Testis (tissue), 3 donors: ENCODE measurements around the gene HHATL. TPM values are rescaled to one million over a fixed set of nuclear protein-coding genes. Genes with fewer than 3 reads are reported as not detected.

Experiments
- DNase-seq: peaks from one replicate; pipeline ENCODE4 v3.0.0-alpha.2; 2019
- H3K27ac ChIP-seq, 2 donors: fragments of 200-600 bp; sonication (generic); one replicate each; pipeline ENCODE4 v1.5.1; 2019
- H3K27me3 ChIP-seq: fragments of 200-600 bp; sonication (generic); one replicate; pipeline ENCODE4 v1.5.1; 2019
- H3K36me3 ChIP-seq: fragments of 200-600 bp; sonication (generic); one replicate; pipeline ENCODE4 v1.5.1; 2017; ENCODE audit warnings: low read depth; ENCODE audit errors: missing control alignments
- H3K4me1 ChIP-seq: fragments of 200-600 bp; sonication (generic); one replicate; pipeline ENCODE4 v1.5.1; 2019
- H3K4me3 ChIP-seq, 2 donors: fragments of 200-600 bp; sonication (generic); one replicate each; pipeline ENCODE4 v1.5.1; 2017 to 2019
- H3K9me3 ChIP-seq: fragments of 200-600 bp; sonication (generic); one replicate; pipeline ENCODE4 v1.5.1; 2017
- POLR2A ChIP-seq: fragments of 450-650 bp; IDR thresholded peaks from one replicate; pipeline ENCODE4 v1.6.1; 2017; ENCODE audit warnings: antibody characterized with exemption, mild to moderate bottlenecking, moderate library complexity
- WGBS, 2 donors: methylation state at CpG; one replicate each; pipeline ENCODE4 v1.1.5; 2018; 5-methylcytosine and 5-hydroxymethylcytosine counted together
- intact Hi-C: fragments of 100-400 bp; cut with DNase I; formaldehyde crosslinking; loops from one replicate; pipeline ENCODE4 v1.15.1; 2023; ENCODE audit warnings: low total_unique reads
- polyA plus RNA-seq: library from polyadenylated mRNA; stranded (reverse); fragments of 350-450 nt; fragmentation: Illumina TruSeq; extraction: RNeasy Lipid Tissue Mini Kit (QIAGEN cat#74804); gene quantifications from one replicate; pipeline ENCODE4 v1.2.3, GENCODE V29; 2014; ENCODE audit warnings: low read depth, low replicate concordance; ENCODE audit not compliant: insufficient read depth
- total RNA-seq, 2 donors: library from RNA; depleted of rRNA; stranded (reverse); fragments of >200 nt; gene quantifications; one replicate each; pipeline ENCODE4 v1.2.3, GENCODE V29; 2016
- TF ChIP-seq, protein P1 (sequence below), 3 experiments: fragments of 450-650 bp in 2 of 3; fragments of 200-600 bp in 1 of 3; sonication (generic) in 1 of 3; IDR thresholded peaks; one replicate each; pipeline ENCODE4 v1.5.1; 2016 to 2019; ENCODE audit warnings: antibody characterized with exemption in 3 of 3, mild to moderate bottlenecking in 2 of 3, moderate library complexity in 1 of 3

Gene HHATL
- total and polyA plus RNA-seq, 3 donors from 2014 or later, result 6.1 to 7.2 (median 6.4) TPM

DNA sequence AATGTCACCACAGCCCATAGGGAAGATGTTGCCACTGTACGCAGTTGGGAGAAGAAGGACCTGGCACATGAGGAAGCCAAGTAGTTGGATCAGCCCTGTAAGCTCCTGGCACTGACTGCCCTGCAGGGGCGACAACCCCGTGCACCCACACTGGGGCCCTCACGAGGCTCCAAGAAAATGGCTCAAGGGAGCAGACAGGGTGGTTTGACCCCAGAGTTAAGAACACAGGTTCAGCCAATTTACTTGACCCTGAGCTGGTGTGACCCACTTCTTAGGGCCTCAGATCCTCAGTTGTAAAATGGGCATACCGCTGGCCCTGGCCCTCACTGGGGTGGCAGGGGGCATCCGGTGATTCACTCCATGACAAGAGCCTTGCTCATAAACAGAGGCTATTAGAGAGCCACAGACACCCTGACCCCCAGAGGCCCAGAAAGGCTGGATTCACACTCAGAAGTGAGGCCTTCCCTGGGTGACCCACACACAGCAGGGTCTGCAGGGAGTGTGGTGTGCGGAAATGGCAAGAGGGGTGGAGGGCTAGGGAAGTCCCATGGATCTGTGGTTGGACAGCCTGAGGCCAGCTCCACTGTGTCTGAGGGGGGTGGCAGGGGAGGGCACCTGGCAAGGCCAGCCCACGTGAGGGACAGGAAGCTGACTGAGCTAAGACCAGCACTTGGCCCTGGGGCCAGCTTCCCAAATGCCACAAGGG, 1.7 kb upstream of the HHATL start:
- no peak for DNase-seq
- intact Hi-C loops, result no loop called here
- no peak overlapping the region for H3K4me3 ChIP-seq
- H3K36me3 ChIP-seq, result no peaks in the 10 kb centered on the region
- H3K27me3 ChIP-seq, result no peaks in the 10 kb centered on the region
- no peak overlapping the region for H3K27ac ChIP-seq
- 84 to 92% methylated on average over 7 to 8 of the region's 8 CpGs for WGBS, 2 donors
- H3K9me3 ChIP-seq, result no peaks in the 10 kb centered on the region
- H3K4me1 ChIP-seq, result peaks cover 10% of the 10 kb centered on the region
- TF ChIP-seq, protein P1, sequence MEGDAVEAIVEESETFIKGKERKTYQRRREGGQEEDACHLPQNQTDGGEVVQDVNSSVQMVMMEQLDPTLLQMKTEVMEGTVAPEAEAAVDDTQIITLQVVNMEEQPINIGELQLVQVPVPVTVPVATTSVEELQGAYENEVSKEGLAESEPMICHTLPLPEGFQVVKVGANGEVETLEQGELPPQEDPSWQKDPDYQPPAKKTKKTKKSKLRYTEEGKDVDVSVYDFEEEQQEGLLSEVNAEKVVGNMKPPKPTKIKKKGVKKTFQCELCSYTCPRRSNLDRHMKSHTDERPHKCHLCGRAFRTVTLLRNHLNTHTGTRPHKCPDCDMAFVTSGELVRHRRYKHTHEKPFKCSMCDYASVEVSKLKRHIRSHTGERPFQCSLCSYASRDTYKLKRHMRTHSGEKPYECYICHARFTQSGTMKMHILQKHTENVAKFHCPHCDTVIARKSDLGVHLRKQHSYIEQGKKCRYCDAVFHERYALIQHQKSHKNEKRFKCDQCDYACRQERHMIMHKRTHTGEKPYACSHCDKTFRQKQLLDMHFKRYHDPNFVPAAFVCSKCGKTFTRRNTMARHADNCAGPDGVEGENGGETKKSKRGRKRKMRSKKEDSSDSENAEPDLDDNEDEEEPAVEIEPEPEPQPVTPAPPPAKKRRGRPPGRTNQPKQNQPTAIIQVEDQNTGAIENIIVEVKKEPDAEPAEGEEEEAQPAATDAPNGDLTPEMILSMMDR (IDR thresholded peaks at IDR 0.05), result no peak
- no peak for TF ChIP-seq POLR2A

DNA sequence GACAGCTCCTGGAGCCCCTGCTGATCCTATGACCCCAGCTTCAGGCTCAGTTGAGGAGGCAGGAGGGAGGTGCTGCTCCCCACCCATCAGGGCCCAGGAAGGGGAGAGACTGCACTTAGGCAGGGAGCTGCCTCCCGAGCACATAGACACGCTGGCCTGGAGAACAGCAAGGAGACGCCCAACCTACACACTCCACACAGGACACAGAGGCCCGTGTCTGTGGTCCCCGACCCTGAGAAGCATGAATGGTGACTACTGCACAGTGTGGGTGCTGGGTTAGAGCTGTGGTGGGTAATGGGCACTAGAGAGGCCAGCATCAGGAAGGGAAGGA, 1.1 kb upstream of the HHATL start:
- intact Hi-C loops, result no loop called here
- peaks cover 10% of the 10 kb centered on the region for H3K4me1 ChIP-seq
- H3K36me3 ChIP-seq, result no peaks in the 10 kb centered on the region
- no peak for TF ChIP-seq POLR2A
- TF ChIP-seq, protein P1 (IDR thresholded peaks at IDR 0.05), result no peak
- no peak for DNase-seq
- WGBS, 2 donors, result 84 to 91% methylated on average over 4 to 5 of the region's 5 CpGs
- H3K9me3 ChIP-seq, result no peaks in the 10 kb centered on the region
- H3K4me3 ChIP-seq, result no peak overlapping the region
- no peak overlapping the region for H3K27ac ChIP-seq
- H3K27me3 ChIP-seq, result no peaks in the 10 kb centered on the region

DNA sequence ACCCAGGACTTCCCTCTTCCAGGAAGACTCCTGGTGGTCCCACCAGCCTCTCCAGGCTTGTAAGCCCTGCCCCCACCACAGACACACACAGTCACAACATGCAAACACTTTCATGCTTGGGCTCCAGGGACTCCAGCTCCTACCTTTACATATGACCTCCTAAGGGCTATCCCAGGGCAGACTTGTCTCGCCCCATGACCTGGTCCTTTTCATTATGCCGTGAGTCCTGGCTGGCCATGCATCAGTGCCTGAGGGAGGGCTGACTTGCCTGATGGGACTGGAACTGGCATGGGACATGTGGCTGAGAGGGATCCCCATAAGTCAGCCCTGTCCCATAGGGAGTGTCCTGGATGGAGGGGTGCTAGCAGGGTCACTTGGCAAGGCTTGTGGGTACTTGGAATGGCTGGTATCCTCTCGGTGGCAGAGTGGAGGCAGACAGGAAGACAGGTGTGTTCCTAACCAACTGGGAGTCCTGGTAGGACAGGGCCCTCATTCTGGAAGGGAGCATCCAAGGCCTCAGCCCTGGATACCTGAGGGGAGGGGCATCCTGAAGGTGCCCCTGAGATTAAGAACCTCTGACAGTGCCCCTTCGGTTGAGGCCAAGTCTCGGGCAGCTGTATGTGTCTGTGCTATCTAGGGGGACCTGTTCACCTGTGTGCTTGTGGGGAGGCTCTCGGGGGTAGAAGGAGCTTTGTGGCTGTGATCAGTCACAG, 540 bp upstream of the HHATL start:
- Histone ChIP-seq H3K4me1 (peaks cover 10% of the 10 kb centered on the region), H3K27ac (no peak overlapping the region), H3K36me3 (no peaks in the 10 kb centered on the region), H3K4me3 (no peak overlapping the region), H3K27me3 (no peaks in the 10 kb centered on the region), H3K9me3 (no peaks in the 10 kb centered on the region)
- no peak for DNase-seq
- 86 to 91% methylated on average over 3 to 6 of the region's 6 CpGs for WGBS, 2 donors
- TF ChIP-seq POLR2A, result no peak
- TF ChIP-seq, protein P1 (IDR thresholded peaks at IDR 0.05), result no peak
- intact Hi-C loops, result no loop called here

DNA sequence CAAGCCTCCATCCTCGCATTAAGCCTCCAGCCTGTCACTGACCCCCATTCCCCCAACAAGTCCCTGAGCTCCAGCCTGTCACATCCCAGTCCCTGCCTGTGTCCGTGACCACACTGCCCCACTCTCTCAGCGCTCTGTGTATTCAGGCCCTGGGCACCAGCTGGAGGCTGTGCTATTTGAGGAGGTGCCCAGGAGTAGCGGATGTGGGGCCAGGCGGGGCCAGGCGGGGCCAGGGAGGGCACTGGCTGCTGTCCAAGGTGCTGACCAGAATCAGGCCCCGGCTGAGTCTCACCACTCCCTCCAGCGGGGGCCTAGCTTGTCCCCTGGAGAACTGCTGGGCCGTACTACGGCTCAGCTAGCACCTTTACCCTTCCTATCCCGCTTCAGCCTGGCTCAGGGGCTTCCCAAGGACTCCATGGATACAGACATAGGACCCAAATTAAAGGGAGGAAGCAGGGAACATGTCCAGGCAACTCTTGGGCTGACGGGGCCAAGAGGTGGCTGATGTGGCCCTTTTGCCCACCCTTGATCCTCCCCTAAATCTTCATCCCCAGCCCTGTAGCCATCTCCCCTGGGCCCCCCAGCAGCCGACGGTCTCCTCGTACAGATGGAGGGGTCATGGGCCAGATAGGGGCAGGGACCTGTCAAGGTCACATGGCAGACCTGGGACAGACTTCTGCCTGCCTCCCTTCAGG, 1.1 kb downstream of the HHATL start:
- no peak overlapping the region for H3K4me3 ChIP-seq
- no peak for TF ChIP-seq POLR2A
- TF ChIP-seq, protein P1 (IDR thresholded peaks at IDR 0.05), result no peak
- WGBS, 2 donors, result 55 to 60% methylated on average over 13 to 14 of the region's 15 CpGs
- H3K9me3 ChIP-seq, result no peaks in the 10 kb centered on the region
- H3K27me3 ChIP-seq, result no peaks in the 10 kb centered on the region
- peaks cover 10% of the 10 kb centered on the region for H3K4me1 ChIP-seq
- DNase-seq, result peak; percentile 60
- intact Hi-C loops, result no loop called here
- no peaks in the 10 kb centered on the region for H3K36me3 ChIP-seq
- H3K27ac ChIP-seq, result no peak overlapping the region
